Medulla oblongata (tissue), 1 donor: ENCODE data around the gene EID3.

Experiments
- DNase-seq: peaks from one replicate; pipeline ENCODE4 v3.0.0-alpha.2; 2015; ENCODE audit errors: extremely low spot score

Gene EID3

DNA sequence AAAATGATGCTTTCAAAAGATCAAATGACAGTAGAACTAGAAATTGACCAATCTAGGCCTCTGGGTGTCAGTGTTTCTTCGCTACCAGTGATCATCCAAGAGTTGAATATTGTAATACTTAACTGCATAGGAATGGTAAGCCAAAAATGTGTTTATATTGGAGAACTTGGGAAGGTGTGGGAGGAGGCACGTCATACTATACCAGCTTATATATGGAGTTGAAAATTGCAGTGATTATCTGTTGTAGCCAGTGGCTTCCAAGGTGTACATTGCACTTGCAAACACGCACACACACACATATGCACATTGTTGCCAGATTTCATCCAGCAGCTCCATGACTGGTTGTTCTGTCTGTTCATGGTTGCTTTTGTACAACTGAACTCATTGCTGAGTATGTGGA is 36.1 kb downstream of the EID3 start:
- DNase-seq = no peak

GRCh38 chr12:104340177-104340576 is 36.6 kb downstream of the EID3 start:
- DNase-seq = peak; percentile 11

DNA sequence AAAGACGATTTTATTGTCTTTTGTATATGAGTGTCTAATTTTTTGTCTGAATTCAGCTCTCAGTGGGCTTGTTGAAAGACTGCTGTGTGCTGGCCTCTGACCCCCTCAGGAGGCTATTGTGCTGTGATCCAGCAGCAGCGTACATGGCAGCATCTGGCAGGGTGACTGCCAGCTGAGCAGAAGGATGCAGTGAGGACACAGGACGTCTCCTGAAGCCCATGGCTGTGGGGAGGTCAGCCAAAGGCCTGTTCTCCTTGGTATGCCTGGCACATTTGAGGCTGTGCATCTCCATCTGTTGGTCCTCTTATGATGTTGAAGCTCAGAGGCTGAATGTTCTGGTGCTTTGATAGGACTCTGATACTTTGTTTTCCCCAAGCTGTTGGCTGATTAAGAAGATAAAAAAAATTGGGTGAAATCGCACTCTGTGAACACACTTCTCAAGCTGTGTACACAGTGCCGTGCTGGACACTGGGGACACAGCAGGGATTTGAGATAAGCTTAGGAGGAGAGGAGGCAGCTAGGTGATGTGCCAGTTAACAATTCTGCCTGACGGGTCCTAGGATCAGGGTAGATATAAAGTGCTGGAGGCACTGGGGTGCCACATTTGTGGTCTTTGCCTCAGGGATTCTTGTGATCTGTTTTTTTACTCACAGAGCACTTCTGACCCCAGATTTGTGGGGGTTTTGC is 37.5 kb downstream of the EID3 start:
- peak; percentile 57 for DNase-seq

DNA sequence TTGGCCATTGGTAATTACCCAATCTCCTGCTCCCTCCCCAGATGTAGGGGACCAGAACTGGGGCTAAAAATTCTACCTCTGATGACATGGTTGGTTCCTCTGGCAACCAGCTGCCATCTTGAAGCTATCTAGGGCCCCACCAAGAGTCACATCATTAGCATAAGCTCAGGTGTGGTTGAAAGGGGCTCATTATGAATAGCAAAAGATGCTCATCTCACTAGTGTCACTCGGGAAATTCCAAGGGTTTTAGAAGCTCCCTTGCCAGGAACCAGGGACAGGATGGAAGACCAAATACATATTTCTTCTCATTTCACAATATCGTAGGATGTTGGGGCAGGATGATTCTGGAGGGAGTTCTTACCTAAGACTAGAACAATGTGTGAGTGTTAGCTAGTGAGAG is 38.6 kb downstream of the EID3 start:
- no peak for DNase-seq

GRCh38 chr12:104342635-104343249 is 39.2 kb downstream of the EID3 start:
- DNase-seq = no peak

DNA sequence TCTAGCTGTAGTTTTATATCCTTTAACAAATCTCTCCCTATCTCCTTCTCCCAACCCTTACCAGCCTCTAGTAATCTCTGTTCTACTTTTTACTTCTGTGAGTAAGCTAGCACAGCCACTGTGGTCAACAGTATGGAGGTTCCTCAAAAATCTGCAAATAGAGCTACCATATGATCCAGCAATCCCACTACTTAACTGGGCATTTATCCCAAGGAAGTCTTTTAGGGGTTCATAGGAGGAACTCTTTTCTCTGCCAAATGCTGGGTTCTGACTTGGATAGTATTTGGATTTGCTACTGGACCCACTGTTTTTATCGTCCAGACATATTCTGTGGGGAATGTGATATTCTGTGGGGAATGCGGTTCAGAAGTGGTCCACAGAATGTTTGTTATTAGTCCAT is 41.1 kb downstream of the EID3 start:
- DNase-seq = no peak

DNA sequence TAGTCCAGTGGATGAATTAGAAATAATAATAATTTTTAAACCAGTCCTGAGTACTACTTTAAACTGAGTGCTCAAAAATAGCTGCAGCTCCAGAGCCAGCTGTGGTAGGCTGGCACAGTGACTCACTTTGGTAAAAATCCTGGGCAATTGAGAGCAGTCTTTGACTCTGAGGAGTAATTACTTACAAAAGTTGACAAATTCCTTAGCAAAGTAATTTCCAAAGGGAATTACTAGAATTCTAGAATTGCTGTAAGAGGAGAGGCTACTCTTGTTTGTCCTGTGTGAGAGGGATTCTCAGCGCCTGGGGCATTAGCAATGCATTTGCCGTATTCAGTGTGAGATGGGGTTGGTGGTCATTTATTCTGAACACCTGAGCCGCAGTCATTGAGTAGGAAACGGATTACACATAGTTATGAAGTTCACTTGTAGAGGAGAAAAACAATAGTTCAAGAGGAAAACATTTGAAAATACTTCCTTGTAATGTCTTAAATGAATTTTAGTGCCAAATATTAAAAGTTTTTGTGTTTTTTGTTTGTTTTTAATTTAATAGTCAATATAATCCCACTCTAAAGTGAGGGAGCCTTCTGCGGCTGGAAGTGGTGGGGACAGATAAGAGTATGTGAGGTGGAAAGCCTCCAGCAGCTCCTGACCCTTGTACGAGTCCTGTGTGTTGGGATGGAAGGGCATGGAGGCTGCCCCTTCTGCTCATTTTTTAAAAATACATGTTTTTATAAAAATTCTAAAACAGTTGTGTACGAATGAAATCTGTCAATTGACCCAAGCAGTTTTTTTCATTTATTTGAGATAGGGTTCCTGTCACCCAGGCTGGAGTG is 41.9 kb downstream of the EID3 start:
- no peak for DNase-seq

DNA sequence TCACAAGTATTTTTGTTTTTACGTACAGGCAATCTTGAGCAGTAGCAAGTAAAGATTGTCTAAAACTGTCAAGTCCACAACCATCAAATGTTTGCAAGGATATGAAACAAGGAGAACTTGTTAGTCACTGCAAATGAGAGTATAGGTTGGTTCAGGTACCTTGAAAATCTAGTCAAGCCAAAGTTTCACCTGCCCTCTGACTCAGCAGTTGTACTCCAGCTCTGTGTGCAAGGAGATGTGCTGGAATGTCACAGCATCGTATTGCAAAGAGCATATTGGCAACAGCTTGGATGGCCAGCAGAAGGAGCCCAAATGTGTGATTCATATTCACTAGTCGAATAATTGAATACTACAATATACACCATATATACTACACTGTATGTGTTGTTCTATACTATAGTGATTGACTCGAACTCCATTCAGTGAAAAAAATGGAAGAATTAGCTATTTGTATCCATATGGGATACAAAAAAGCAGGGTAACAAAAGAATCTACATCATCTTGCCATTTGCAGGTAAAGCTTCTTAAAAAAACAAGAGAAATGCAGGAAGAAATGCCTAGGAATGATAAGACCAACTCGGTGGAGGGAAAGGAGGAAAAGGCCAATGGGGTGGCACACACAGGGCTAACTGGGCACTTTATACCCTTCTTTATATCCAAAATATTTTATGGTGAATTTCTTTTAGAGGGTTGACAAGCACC is 44.0 kb downstream of the EID3 start:
- no peak for DNase-seq

- DNase-seq = no peak
Observed at GRCh38 chr12:104348283-104348993, 44.9 kb downstream of the EID3 start.

DNA sequence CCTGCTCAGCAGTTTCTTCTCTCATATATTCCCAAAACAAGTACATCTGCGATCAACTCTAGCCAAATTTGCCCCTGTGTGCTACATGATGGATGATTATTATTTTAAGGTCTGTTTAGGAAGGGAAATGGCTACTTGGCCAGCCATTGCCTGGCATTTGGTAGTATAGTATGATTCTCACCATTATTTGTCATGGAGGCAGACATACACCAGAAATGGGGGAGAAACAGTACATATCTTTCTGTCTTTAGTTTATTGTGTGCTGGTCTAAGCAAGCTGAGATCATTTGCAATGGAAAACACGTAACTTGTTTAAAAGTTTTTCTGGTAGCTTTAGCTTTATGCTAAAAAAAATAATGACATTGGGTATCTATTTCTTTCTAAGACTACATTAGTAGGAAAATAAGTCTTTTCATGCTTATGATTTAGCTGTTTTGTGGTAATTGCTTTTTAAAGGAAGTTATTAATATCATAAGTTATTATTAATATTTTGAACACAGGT is 45.5 kb downstream of the EID3 start:
- DNase-seq = no peak

GRCh38 chr12:104350211-104351056 is 46.9 kb downstream of the EID3 start:
- DNase-seq = no peak

DNA sequence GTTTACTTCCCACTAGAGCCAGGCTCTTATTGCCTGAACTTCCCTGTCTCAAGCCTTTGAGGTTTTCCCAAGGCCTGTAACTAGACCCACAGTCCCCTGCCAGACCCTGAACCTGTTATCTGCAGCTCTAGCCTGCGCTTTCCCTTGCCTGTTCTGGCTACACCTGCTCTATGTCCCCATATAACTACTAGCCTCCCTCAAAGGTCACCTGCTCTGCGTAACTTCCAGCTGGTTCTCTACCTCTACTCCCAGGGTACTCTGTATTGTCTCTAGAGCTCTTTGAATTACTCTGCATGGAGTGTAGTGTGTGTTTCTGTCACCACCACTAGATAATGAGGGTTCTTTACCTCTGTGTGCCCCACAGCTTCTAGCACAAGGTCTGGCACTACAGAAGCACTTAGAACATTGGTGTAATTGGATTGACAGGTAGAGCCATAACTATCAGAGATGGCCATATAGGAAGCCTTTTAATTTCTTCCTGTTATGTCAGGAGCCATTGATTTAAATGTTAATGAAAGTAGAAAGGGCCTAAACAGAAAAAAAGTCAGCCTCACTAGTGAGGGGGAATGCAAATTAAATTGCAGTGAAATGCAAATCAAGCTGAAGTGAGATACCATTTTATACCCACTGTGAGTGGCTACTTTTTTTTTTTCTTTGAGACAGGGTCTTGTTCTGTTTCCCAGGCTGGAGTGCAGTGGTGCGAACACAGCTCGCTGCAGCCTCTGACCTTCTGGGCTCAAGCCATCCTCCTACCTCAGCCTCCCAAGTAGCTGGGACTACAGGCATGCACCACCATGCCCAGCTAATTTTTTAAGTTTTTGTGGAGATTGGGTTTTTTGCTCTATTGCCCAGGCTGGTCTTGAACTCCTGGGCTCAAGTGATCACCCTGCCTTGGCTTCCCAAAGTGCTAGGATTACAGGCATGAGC is 47.8 kb downstream of the EID3 start:
- DNase-seq = no peak

- no peak for DNase-seq
Observed at GRCh38 chr12:104352106-104352713, 48.7 kb downstream of the EID3 start.

DNA sequence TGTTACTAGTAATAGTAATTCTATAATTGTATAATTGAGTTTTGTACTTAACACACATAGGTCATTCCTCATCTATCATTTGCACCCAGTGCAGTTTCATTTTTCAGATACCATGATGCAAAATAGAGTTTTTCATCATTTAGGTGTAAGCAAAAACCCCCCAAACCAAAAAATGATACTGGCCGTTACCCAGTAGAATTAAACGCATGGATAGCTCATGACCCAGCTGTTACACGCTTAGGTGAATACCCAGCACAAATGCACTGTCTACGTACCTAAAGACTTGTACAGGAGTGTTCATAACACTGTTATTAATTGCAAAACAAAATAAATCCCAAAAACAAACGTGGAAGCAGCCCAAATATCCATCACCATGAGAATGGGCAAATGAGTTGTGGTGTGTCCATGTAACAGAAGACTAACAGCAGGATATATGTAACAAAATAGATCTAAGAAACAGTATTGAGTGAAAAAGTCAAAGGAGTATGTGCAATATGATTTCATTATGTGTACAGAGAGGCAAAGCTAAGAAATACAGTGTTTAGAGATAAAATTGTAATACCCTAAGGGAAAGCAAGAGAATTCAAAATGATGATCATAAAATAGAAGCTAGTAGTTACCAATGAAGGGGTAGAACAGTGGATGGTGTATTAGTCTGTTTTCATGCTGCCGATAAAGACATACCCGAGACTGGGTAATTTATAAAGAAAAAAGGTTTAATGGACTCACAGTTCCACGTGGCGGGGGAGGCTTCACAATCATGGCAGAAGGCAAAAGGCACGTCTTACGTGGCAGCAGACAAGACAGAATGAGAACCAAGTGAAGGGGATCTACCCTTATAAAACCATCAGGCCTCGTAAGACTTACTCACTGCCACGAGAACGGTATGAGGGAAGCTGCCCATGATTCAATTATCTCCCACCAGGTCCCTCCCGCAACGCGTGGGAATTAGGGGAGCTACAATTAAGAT is 49.8 kb downstream of the EID3 start:
- no peak for DNase-seq

- DNase-seq = no peak
Observed at GRCh38 chr12:104354167-104354867, 50.8 kb downstream of the EID3 start.
